ENCODE results near the gene GPR15.

The GPR15 gene

GRCh38 chr3:98529856-98530459 is 1.8 kb upstream of the GPR15 start:
- no peak for TF ChIP-seq CTCF (IDR thresholded peaks at IDR 0.05; ENCODE audit: insufficient read depth, low read depth, low read length, missing control alignments)
- H3K4me3 ChIP-seq (ENCODE audit: low read depth, low read length), result peak overlapping the region; percentile 72
- no peak for DNase-seq (ENCODE audit: low read depth)

GRCh38 chr3:98530676-98531075 is 1.1 kb upstream of the GPR15 start:
- DNase-seq (ENCODE audit: low read depth), result peak; percentile 61
- peak overlapping the region; percentile 72 for H3K4me3 ChIP-seq (ENCODE audit: low read depth, low read length)
- no peak for TF ChIP-seq CTCF (IDR thresholded peaks at IDR 0.05; ENCODE audit: insufficient read depth, low read depth, low read length, missing control alignments)

- peak; percentile 75 for DNase-seq (ENCODE audit: low read depth)
- H3K4me3 ChIP-seq (ENCODE audit: low read depth, low read length), result peak overlapping the region; percentile 72
- TF ChIP-seq CTCF (IDR thresholded peaks at IDR 0.05; ENCODE audit: insufficient read depth, low read depth, low read length, missing control alignments), result no peak
Measured at GRCh38 chr3:98532275-98532637, 478 bp downstream of the GPR15 start.

- TF ChIP-seq CTCF (IDR thresholded peaks at IDR 0.05; ENCODE audit: insufficient read depth, low read depth, low read length, missing control alignments), result no peak
- H3K4me3 ChIP-seq (ENCODE audit: low read depth, low read length), result peak overlapping the region; percentile 72
- DNase-seq (ENCODE audit: low read depth), result peak; percentile 66
Measured at GRCh38 chr3:98532709-98533571, 1.2 kb downstream of the GPR15 start.

- TF ChIP-seq CTCF (IDR thresholded peaks at IDR 0.05; ENCODE audit: insufficient read depth, low read depth, low read length, missing control alignments), result no peak
- DNase-seq (ENCODE audit: low read depth), result peak; percentile 49
- H3K4me3 ChIP-seq (ENCODE audit: low read depth, low read length), result peak overlapping the region; percentile 72
Measured at GRCh38 chr3:98534168-98534567, 2.4 kb downstream of the GPR15 start.

GRCh38 chr3:98534734-98535133 is 3.0 kb downstream of the GPR15 start:
- no peak for DNase-seq (ENCODE audit: low read depth)
- TF ChIP-seq CTCF (IDR thresholded peaks at IDR 0.05; ENCODE audit: insufficient read depth, low read depth, low read length, missing control alignments), result no peak
- peak overlapping the region; percentile 72 for H3K4me3 ChIP-seq (ENCODE audit: low read depth, low read length)

Measured in GM12865 (cell line).